A673 (cell line): ENCODE measurements around the gene PTPN22. TPM values are rescaled to one million over a fixed set of nuclear protein-coding genes. Genes with fewer than 3 reads are reported as not detected.

Experiments
- BruUV-seq: library from RNA; stranded (reverse); fragments of 400-500 nt; replicated peaks from 2 replicates; lab custom pipeline; 2021; lab: Mats Ljungman, UMichigan
- CTCF ChIA-PET: fragments of 300-600 bp; sonication (Branson Sonifier 250); formaldehyde crosslinking; loops from one replicate; lab custom pipeline; 2022; ENCODE audit warnings: antibody characterized with exemption; lab: Charles Lee
- POLR2A ChIA-PET: fragments of 300-600 bp; sonication (Branson Sonifier 250); formaldehyde crosslinking; loops from one replicate; lab custom pipeline; 2022; ENCODE audit warnings: antibody characterized with exemption; ENCODE audit not compliant: low non-redundant PET; lab: Charles Lee
- DNase-seq: peaks from one replicate; pipeline ENCODE4 v3.0.0-alpha.2; 2015; ENCODE audit warnings: low spot score
- H3K27ac ChIP-seq: fragments of 200-600 bp; sonication (generic); 2 replicates; pipeline ENCODE4 v1.5.1; 2016; ENCODE audit warnings: mixed run types, low read depth, mild to moderate bottlenecking, mixed read lengths, antibody characterized with exemption, low read length; ENCODE audit not compliant: poor library complexity, severe bottlenecking
- H3K27me3 ChIP-seq: fragments of 200-600 bp; sonication (generic); replicated peaks from 2 replicates; pipeline ENCODE4 v1.6.1; 2017; ENCODE audit warnings: mixed run types, low read depth, mild to moderate bottlenecking, mixed read lengths, antibody characterized with exemption, low read length; ENCODE audit not compliant: insufficient read depth, poor library complexity
- H3K36me3 ChIP-seq: fragments of 200-600 bp; sonication (generic); 2 replicates; pipeline ENCODE4 v1.6.1; 2016; ENCODE audit warnings: mixed run types, mild to moderate bottlenecking, mixed read lengths, antibody characterized with exemption, low read length; ENCODE audit not compliant: insufficient read depth, poor library complexity, severe bottlenecking
- H3K4me1 ChIP-seq: fragments of 200-600 bp; sonication (generic); 2 replicates; pipeline ENCODE4 v1.6.1; 2017; ENCODE audit warnings: mixed run types, mild to moderate bottlenecking, mixed read lengths, antibody characterized with exemption, low read length; ENCODE audit not compliant: insufficient read depth, poor library complexity, severe bottlenecking
- H3K4me3 ChIP-seq: fragments of 200-600 bp; sonication (generic); 2 replicates; pipeline ENCODE4 v1.5.1; 2016; ENCODE audit warnings: low read depth, mixed run types, mild to moderate bottlenecking, mixed read lengths, low read length; ENCODE audit not compliant: poor library complexity, severe bottlenecking
- H3K9me3 ChIP-seq: fragments of 200-600 bp; sonication (generic); 2 replicates; pipeline ENCODE4 v1.6.1; 2016; ENCODE audit warnings: mixed run types, low read depth, mild to moderate bottlenecking, mixed read lengths, antibody characterized with exemption, low read length; ENCODE audit not compliant: poor library complexity, severe bottlenecking
- EZH2 ChIP-seq: fragments of 200-600 bp; sonication (generic); IDR thresholded peaks from 2 replicates; pipeline ENCODE4 v1.6.1; 2017; ENCODE audit warnings: borderline replicate concordance, low read depth, mild to moderate bottlenecking, mixed read lengths, antibody characterized with exemption, low read length; ENCODE audit not compliant: poor library complexity, severe bottlenecking
- intact Hi-C: fragments of 100-400 bp; cut with micrococcal nuclease; formaldehyde crosslinking; loops from one replicate; pipeline ENCODE4 v1.10.0; 2022; ENCODE audit not compliant: unreplicated experiment
- total RNA-seq: library from RNA; stranded (reverse); gene quantifications from 2 replicates; pipeline ENCODE4 v1.2.3, GENCODE V29; 2021
- TF ChIP-seq, protein P1 (sequence below): fragments of 300-800, 200-600 bp; sonication (generic); conservative IDR thresholded peaks from 2 replicates; pipeline ENCODE4 v1.5.1; 2017; ENCODE audit warnings: low read depth, mild to moderate bottlenecking, antibody characterized with exemption, low read length, moderate library complexity, mixed read lengths

Gene PTPN22
- total RNA-seq, 1 experiment from 2014 or later, result 0.26 TPM

DNA sequence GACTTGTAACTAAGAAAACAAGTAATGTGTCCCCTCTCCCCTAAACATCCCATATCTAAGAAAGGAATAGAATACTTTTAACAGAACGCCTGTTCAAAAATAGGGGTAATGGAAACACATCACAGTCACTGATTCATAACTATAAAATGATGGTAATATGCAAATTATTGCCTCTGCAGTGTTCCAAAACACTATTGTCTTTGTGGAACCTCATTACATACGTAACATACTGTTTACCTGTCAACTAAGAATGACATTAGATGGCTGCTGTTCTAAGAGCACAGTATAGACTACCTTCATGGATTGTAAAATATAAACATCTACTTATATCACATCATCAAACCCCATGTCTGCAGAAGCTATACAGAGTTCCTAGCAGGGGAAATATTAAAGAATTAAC, 19.3 kb upstream of the PTPN22 start:
- no peak for DNase-seq
- POLR2A ChIA-PET, result no interaction called here
- H3K27ac ChIP-seq, result no peak overlapping the region
- H3K9me3 ChIP-seq, result no peaks in the 10 kb centered on the region
- H3K4me1 ChIP-seq, result peaks cover 19% of the 10 kb centered on the region
- H3K27me3 ChIP-seq, result no peaks in the 10 kb centered on the region
- CTCF ChIA-PET, result no interaction called here
- H3K36me3 ChIP-seq, result peaks cover 18% of the 10 kb centered on the region
- intact Hi-C loops, result no loop called here
- H3K4me3 ChIP-seq, result no peak overlapping the region
- no TSS peak for BruUV-seq
- TF ChIP-seq, protein P1, sequence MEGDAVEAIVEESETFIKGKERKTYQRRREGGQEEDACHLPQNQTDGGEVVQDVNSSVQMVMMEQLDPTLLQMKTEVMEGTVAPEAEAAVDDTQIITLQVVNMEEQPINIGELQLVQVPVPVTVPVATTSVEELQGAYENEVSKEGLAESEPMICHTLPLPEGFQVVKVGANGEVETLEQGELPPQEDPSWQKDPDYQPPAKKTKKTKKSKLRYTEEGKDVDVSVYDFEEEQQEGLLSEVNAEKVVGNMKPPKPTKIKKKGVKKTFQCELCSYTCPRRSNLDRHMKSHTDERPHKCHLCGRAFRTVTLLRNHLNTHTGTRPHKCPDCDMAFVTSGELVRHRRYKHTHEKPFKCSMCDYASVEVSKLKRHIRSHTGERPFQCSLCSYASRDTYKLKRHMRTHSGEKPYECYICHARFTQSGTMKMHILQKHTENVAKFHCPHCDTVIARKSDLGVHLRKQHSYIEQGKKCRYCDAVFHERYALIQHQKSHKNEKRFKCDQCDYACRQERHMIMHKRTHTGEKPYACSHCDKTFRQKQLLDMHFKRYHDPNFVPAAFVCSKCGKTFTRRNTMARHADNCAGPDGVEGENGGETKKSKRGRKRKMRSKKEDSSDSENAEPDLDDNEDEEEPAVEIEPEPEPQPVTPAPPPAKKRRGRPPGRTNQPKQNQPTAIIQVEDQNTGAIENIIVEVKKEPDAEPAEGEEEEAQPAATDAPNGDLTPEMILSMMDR, result no peak
- TF ChIP-seq EZH2, result no peak

DNA sequence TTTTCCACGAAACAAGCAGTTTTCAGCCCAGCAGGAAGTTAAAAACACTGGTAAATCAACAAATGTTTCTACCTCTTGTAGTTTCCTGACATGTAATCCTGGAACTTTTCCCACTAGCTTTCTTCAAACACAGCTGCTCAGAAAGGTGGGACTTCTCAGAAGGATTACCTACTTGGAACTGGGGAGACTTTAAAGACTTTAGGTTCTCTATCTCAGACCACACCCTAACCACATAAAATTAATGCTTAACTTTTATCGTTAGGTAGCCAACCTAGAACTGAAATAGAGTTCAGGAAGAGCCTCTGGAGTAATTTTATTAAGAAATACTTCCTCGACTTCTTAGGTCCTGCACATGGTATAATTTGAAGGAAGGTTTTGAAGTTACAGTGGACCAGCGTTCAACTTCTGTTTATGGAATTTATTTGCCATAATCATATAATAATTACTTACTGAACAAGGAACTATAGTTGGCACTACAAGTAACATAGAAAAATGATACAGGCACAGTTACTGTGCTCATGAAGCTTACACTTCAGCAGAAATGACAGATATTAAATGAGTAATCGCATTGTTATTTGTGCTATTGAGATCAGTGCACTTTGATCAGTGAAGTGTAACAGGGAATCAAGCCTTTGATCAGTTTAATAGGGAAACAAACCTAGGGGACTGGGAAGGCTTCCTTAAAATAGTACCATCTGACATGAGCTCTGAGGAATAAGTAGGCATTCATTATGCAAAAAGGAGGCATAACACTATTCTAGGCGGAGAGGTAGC, 16.1 kb upstream of the PTPN22 start, which contains the start of gene BCL2L15:
Gene BCL2L15, minus strand, starts transcription at position 180 of the 774 bp plus-strand sequence. CDS start 206 bp downstream, outside the sequence.
- Histone ChIP-seq H3K4me3 (no peak within 1 kb of the TSS), H3K9me3 (no peaks in the 10 kb centered on the region), H3K4me1 (peaks cover 17% of the 10 kb centered on the region), H3K36me3 (no peaks in the 10 kb centered on the region), H3K27me3 (no peaks in the 10 kb centered on the region), H3K27ac (no peak within 1 kb of the TSS)
- no peak for DNase-seq
- POLR2A ChIA-PET, result no interaction called here
- intact Hi-C loops, result no loop called here
- CTCF ChIA-PET, result interaction anchor here (0.7 kb wide), 1 partner anchor 52 kb away, joined by 3 read pairs; no protein-coding TSS in a partner anchor
- BruUV-seq, result no TSS peak
- TF ChIP-seq, protein P1, result no peak
- no peak for TF ChIP-seq EZH2

DNA sequence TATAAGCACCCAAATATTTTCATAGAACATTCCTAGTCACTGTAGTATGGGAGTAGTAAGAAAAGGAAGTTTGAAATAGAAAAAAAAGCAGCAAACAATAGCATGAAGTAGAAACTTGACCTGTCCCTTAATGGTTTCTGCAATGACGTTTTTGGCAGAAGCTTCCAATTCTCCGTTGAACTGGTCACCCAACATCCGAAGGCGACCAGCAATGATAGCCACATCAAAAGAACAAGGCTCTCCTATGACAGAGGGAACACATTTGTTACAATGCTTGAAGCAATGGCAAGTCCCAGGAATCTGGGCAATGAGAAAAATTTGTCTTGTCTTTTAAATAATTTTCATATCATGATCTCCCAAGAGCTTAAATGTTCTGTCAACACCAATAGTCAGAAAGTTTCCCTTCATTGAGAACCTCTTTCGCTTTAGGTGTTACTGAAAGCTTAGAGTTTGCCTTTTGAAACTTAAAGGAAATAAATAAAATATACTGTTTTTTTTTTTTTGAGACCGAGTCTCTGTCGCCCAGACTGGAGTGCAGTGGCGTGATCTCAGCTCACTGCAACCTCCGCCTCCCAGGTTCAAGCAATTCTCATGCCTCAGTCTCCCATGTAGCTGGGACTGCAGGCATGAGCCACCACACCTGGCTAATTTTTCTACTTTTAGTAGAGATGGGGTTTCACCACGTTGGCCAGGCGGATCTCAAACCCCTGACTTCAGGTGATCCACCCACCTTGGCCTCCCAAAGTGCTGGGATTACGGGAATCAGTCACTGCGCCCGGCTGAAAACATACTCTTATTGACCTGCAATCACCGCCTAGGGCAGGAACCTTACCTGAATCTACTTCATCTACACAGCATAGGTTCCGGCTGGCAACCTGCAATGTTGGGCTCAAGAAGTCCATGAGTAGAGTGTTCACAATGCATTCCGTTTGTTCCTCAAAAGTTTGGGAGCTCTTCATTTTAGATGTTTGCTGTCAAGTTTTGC, 15.2 kb upstream of the PTPN22 start:
- no peak for TF ChIP-seq EZH2
- TF ChIP-seq, protein P1, result no peak
- no TSS peak for BruUV-seq
- intact Hi-C loops, result no loop called here
- ChIA-PET POLR2A (no interaction called here), CTCF (interaction anchor here (0.7 kb wide), 1 partner anchor 53 kb away, joined by 3 read pairs; no protein-coding TSS in a partner anchor)
- DNase-seq, result no peak
- Histone ChIP-seq H3K4me3 (no peak overlapping the region), H3K27ac (no peak overlapping the region), H3K27me3 (no peaks in the 10 kb centered on the region), H3K9me3 (no peaks in the 10 kb centered on the region), H3K36me3 (no peaks in the 10 kb centered on the region), H3K4me1 (peaks cover 8% of the 10 kb centered on the region)
